Stimulated activated memory B cell treated with anti-CD40 and anti-IgM and Interleukin-4, amounts not matched to agents 10 μg/mL and 1 μg/mL and 100 μg/mL, for 72 hours (primary cell): ENCODE results near the gene TMEM51.

Source experiments
- ATAC-seq: fragments of 150-1000 bp; cut with Tn5 transposase; 2 replicates; pipeline ENCODE4 v1.10.0; 2021
- H3K27ac Mint-ChIP-seq: one replicate; pipeline ENCODE4 v1.8.0; 2022; ENCODE audit warnings: mild to moderate bottlenecking, mixed read lengths
- H3K27me3 Mint-ChIP-seq: one replicate; pipeline ENCODE4 v1.8.0; 2022; ENCODE audit warnings: mixed read lengths
- H3K36me3 Mint-ChIP-seq: one replicate; pipeline ENCODE4 v1.8.0; 2022; ENCODE audit warnings: mixed read lengths
- H3K4me1 Mint-ChIP-seq: one replicate; pipeline ENCODE4 v1.8.0; 2022; ENCODE audit warnings: mixed read lengths
- H3K4me3 Mint-ChIP-seq: one replicate; pipeline ENCODE4 v1.8.0; 2022; ENCODE audit warnings: mild to moderate bottlenecking, moderate library complexity, mixed read lengths
- H3K9me3 Mint-ChIP-seq: one replicate; pipeline ENCODE4 v1.8.0; 2022; ENCODE audit warnings: mixed read lengths

TMEM51 gene

GRCh38 chr1:15153184-15153841 is at the start of gene TMEM51:
Gene TMEM51, plus strand, starts transcription at chr1:15153747. Its CDS starts 61,341 bp downstream, at chr1:15215088.
- peaks cover 28% of the 10 kb centered on the region for H3K4me1 Mint-ChIP-seq
- no peak within 1 kb of the TSS for H3K27ac Mint-ChIP-seq
- H3K36me3 Mint-ChIP-seq: no peaks in the 10 kb centered on the region
- H3K9me3 Mint-ChIP-seq: peaks cover 4% of the 10 kb centered on the region
- ATAC-seq: no peak
- peak within 1 kb of the TSS; percentile 43 for H3K4me3 Mint-ChIP-seq
- H3K27me3 Mint-ChIP-seq: peaks cover 71% of the 10 kb centered on the region

- Mint-ChIP-seq H3K9me3 (no peaks in the 10 kb centered on the region), H3K4me3 (no peak overlapping the region), H3K36me3 (no peaks in the 10 kb centered on the region), H3K27me3 (peaks cover 33% of the 10 kb centered on the region), H3K4me1 (peaks cover 7% of the 10 kb centered on the region), H3K27ac (no peak overlapping the region)
- no peak for ATAC-seq
Observed at GRCh38 chr1:15103906-15104305, 49.6 kb upstream of the TMEM51 start.

GRCh38 chr1:15104768-15105167 is 48.8 kb upstream of the TMEM51 start:
- Mint-ChIP-seq H3K9me3 (no peaks in the 10 kb centered on the region), H3K4me1 (peaks cover 7% of the 10 kb centered on the region), H3K27ac (no peak overlapping the region), H3K4me3 (no peak overlapping the region), H3K36me3 (no peaks in the 10 kb centered on the region), H3K27me3 (peaks cover 24% of the 10 kb centered on the region)
- no peak for ATAC-seq

- no peaks in the 10 kb centered on the region for H3K4me1 Mint-ChIP-seq
- no peaks in the 10 kb centered on the region for H3K9me3 Mint-ChIP-seq
- no peak for ATAC-seq
- H3K36me3 Mint-ChIP-seq: no peaks in the 10 kb centered on the region
- peaks cover 6% of the 10 kb centered on the region for H3K27me3 Mint-ChIP-seq
- no peak overlapping the region for H3K4me3 Mint-ChIP-seq
- H3K27ac Mint-ChIP-seq: no peak overlapping the region
Observed at GRCh38 chr1:15106608-15107007, 46.9 kb upstream of the TMEM51 start.

- no peak for ATAC-seq
- Mint-ChIP-seq H3K4me3 (no peak overlapping the region), H3K27ac (no peak overlapping the region), H3K27me3 (peaks cover under 1% of the 10 kb centered on the region), H3K36me3 (no peaks in the 10 kb centered on the region), H3K9me3 (no peaks in the 10 kb centered on the region), H3K4me1 (no peaks in the 10 kb centered on the region)
Observed at GRCh38 chr1:15107058-15107687, 46.4 kb upstream of the TMEM51 start.

GRCh38 chr1:15107911-15108310 is 45.6 kb upstream of the TMEM51 start:
- H3K4me1 Mint-ChIP-seq: no peaks in the 10 kb centered on the region
- no peak overlapping the region for H3K27ac Mint-ChIP-seq
- H3K27me3 Mint-ChIP-seq: no peaks in the 10 kb centered on the region
- no peaks in the 10 kb centered on the region for H3K36me3 Mint-ChIP-seq
- H3K9me3 Mint-ChIP-seq: no peaks in the 10 kb centered on the region
- no peak overlapping the region for H3K4me3 Mint-ChIP-seq
- no peak for ATAC-seq

- H3K36me3 Mint-ChIP-seq: no peaks in the 10 kb centered on the region
- H3K27me3 Mint-ChIP-seq: no peaks in the 10 kb centered on the region
- H3K9me3 Mint-ChIP-seq: no peaks in the 10 kb centered on the region
- H3K4me1 Mint-ChIP-seq: no peaks in the 10 kb centered on the region
- no peak overlapping the region for H3K4me3 Mint-ChIP-seq
- no peak for ATAC-seq
- H3K27ac Mint-ChIP-seq: no peak overlapping the region
Observed at GRCh38 chr1:15110128-15110866, 43.2 kb upstream of the TMEM51 start.

- no peak for ATAC-seq
- Mint-ChIP-seq H3K36me3 (no peaks in the 10 kb centered on the region), H3K4me3 (no peak overlapping the region), H3K4me1 (no peaks in the 10 kb centered on the region), H3K27me3 (no peaks in the 10 kb centered on the region), H3K9me3 (no peaks in the 10 kb centered on the region), H3K27ac (no peak overlapping the region)
Observed at GRCh38 chr1:15110867-15111230, 42.7 kb upstream of the TMEM51 start.

- H3K36me3 Mint-ChIP-seq: no peaks in the 10 kb centered on the region
- H3K27ac Mint-ChIP-seq: no peak overlapping the region
- no peak overlapping the region for H3K4me3 Mint-ChIP-seq
- H3K9me3 Mint-ChIP-seq: no peaks in the 10 kb centered on the region
- ATAC-seq: no peak
- peaks cover 2% of the 10 kb centered on the region for H3K27me3 Mint-ChIP-seq
- no peaks in the 10 kb centered on the region for H3K4me1 Mint-ChIP-seq
Observed at GRCh38 chr1:15113146-15113545, 40.4 kb upstream of the TMEM51 start.

- H3K36me3 Mint-ChIP-seq: no peaks in the 10 kb centered on the region
- H3K4me1 Mint-ChIP-seq: no peaks in the 10 kb centered on the region
- no peak overlapping the region for H3K27ac Mint-ChIP-seq
- H3K27me3 Mint-ChIP-seq: peaks cover 19% of the 10 kb centered on the region
- no peak overlapping the region for H3K4me3 Mint-ChIP-seq
- ATAC-seq: no peak
- H3K9me3 Mint-ChIP-seq: no peaks in the 10 kb centered on the region
Observed at GRCh38 chr1:15114884-15115283, 38.7 kb upstream of the TMEM51 start.

GRCh38 chr1:15115542-15116330 is 37.8 kb upstream of the TMEM51 start:
- no peaks in the 10 kb centered on the region for H3K9me3 Mint-ChIP-seq
- H3K4me3 Mint-ChIP-seq: no peak overlapping the region
- no peak overlapping the region for H3K27ac Mint-ChIP-seq
- no peaks in the 10 kb centered on the region for H3K4me1 Mint-ChIP-seq
- peaks cover 24% of the 10 kb centered on the region for H3K27me3 Mint-ChIP-seq
- no peaks in the 10 kb centered on the region for H3K36me3 Mint-ChIP-seq
- ATAC-seq: no peak

GRCh38 chr1:15116966-15117365 is 36.6 kb upstream of the TMEM51 start:
- H3K27ac Mint-ChIP-seq: no peak overlapping the region
- no peak overlapping the region for H3K4me3 Mint-ChIP-seq
- no peaks in the 10 kb centered on the region for H3K36me3 Mint-ChIP-seq
- no peaks in the 10 kb centered on the region for H3K9me3 Mint-ChIP-seq
- peaks cover 24% of the 10 kb centered on the region for H3K27me3 Mint-ChIP-seq
- H3K4me1 Mint-ChIP-seq: no peaks in the 10 kb centered on the region
- no peak for ATAC-seq

GRCh38 chr1:15117671-15118325 is 35.7 kb upstream of the TMEM51 start:
- Mint-ChIP-seq H3K4me3 (no peak overlapping the region), H3K9me3 (no peaks in the 10 kb centered on the region), H3K4me1 (no peaks in the 10 kb centered on the region), H3K36me3 (no peaks in the 10 kb centered on the region), H3K27ac (no peak overlapping the region), H3K27me3 (peaks cover 24% of the 10 kb centered on the region)
- no peak for ATAC-seq

GRCh38 chr1:15118579-15118978 is 35.0 kb upstream of the TMEM51 start:
- no peak overlapping the region for H3K27ac Mint-ChIP-seq
- H3K4me1 Mint-ChIP-seq: no peaks in the 10 kb centered on the region
- H3K27me3 Mint-ChIP-seq: peaks cover 24% of the 10 kb centered on the region
- ATAC-seq: no peak
- no peaks in the 10 kb centered on the region for H3K9me3 Mint-ChIP-seq
- H3K4me3 Mint-ChIP-seq: no peak overlapping the region
- no peaks in the 10 kb centered on the region for H3K36me3 Mint-ChIP-seq
